GM21447 (cell line): ENCODE measurements around the gene MBD1.
"Not testable (repeated sequence)": the region's sequence is repeated elsewhere in the genome, so short reads cannot be mapped to it uniquely, and the experiment has no call there.

ENCODE experiments used
- ATAC-seq: cut with Tn5 transposase; IDR thresholded peaks from one replicate; pipeline ENCODE4 v1.9.1; 2021; ENCODE audit not compliant: unreplicated experiment

The MBD1 gene

GRCh38 chr18:50275503-50276036 is 5.8 kb downstream of the MBD1 start:
- no peak for ATAC-seq

GRCh38 chr18:50274941-50275340 is 6.4 kb downstream of the MBD1 start:
- no peak for ATAC-seq

- no peak for ATAC-seq
Measured at GRCh38 chr18:50274044-50274442, 7.3 kb downstream of the MBD1 start.

GRCh38 chr18:50273203-50274043 is 7.9 kb downstream of the MBD1 start:
- ATAC-seq = no peak

GRCh38 chr18:50272568-50272967 is 8.8 kb downstream of the MBD1 start:
- no peak for ATAC-seq

GRCh38 chr18:50268022-50268747 is 13.1 kb downstream of the MBD1 start:
- peak; percentile 66 for ATAC-seq

- ATAC-seq = peak; percentile 75
Measured at GRCh38 chr18:50266248-50266704, 15.0 kb downstream of the MBD1 start, which contains the start of gene CFAP53. CFAP53 (minus strand) TSS chr18:50266495; CDS start chr18:50266404, 91 bp downstream.

GRCh38 chr18:50262977-50263376 is 18.3 kb downstream of the MBD1 start:
- ATAC-seq = no peak

- ATAC-seq = no peak
Measured at GRCh38 chr18:50250935-50251334, 30.4 kb downstream of the MBD1 start.

GRCh38 chr18:50249576-50249975 is 31.7 kb downstream of the MBD1 start:
- no peak for ATAC-seq

- no peak for ATAC-seq
Measured at GRCh38 chr18:50247561-50247960, 33.8 kb downstream of the MBD1 start.

- ATAC-seq = not testable (repeated sequence)
Measured at GRCh38 chr18:50241768-50242167, 39.6 kb downstream of the MBD1 start.

- ATAC-seq = no peak
Measured at GRCh38 chr18:50240080-50240563, 41.2 kb downstream of the MBD1 start.

- ATAC-seq = no peak
Measured at GRCh38 chr18:50232419-50232818, 48.9 kb downstream of the MBD1 start.

GRCh38 chr18:50231621-50232020 is 49.7 kb downstream of the MBD1 start:
- ATAC-seq = no peak

- ATAC-seq = not testable (repeated sequence)
Measured at GRCh38 chr18:50220249-50220648, 61.1 kb downstream of the MBD1 start.
